ENCODE measurements around the gene VPS8.
A peak's percentile ranks its signal among the peaks of the same experiment; 100 is the strongest.

The VPS8 gene

GRCh38 chr3:184811999-184812661 lies at the start of gene VPS8:
TSS of gene VPS8 (plus strand) at chr3:184812166. CDS start at chr3:184824633, 12,467 bp downstream.
- DNase-seq = peak; percentile 95

GRCh38 chr3:184764191-184764590 lies 47.8 kb upstream of the VPS8 start:
- DNase-seq = no peak

GRCh38 chr3:184765047-184765729 lies 46.8 kb upstream of the VPS8 start:
- DNase-seq = no peak

GRCh38 chr3:184765730-184766074 lies 46.3 kb upstream of the VPS8 start:
- DNase-seq = no peak

GRCh38 chr3:184766555-184767261 lies 45.3 kb upstream of the VPS8 start:
- DNase-seq = no peak

- no peak for DNase-seq
Observed at GRCh38 chr3:184767377-184767776, 44.6 kb upstream of the VPS8 start.

- DNase-seq = no peak
Observed at GRCh38 chr3:184769382-184770170, 42.4 kb upstream of the VPS8 start.

GRCh38 chr3:184770541-184770940 lies 41.4 kb upstream of the VPS8 start:
- DNase-seq = no peak

GRCh38 chr3:184771301-184772127 lies 40.5 kb upstream of the VPS8 start:
- DNase-seq = no peak

GRCh38 chr3:184772667-184773272 lies 39.2 kb upstream of the VPS8 start:
- DNase-seq = no peak

GRCh38 chr3:184773283-184774186 lies 38.4 kb upstream of the VPS8 start:
- no peak for DNase-seq

- DNase-seq = no peak
Observed at GRCh38 chr3:184776916-184777315, 35.0 kb upstream of the VPS8 start.

GRCh38 chr3:184777566-184778356 lies 34.2 kb upstream of the VPS8 start:
- peak; percentile 81 for DNase-seq

- no peak for DNase-seq
Observed at GRCh38 chr3:184778426-184779332, 33.3 kb upstream of the VPS8 start.

GRCh38 chr3:184780981-184781515 lies 30.9 kb upstream of the VPS8 start:
- no peak for DNase-seq

- no peak for DNase-seq
Observed at GRCh38 chr3:184781801-184782200, 30.2 kb upstream of the VPS8 start.

GRCh38 chr3:184783319-184783718 lies 28.6 kb upstream of the VPS8 start:
- no peak for DNase-seq

- DNase-seq = no peak
Observed at GRCh38 chr3:184784731-184785500, 27.1 kb upstream of the VPS8 start.

Data from kidney glomerular epithelial cell (primary cell).